ENCODE data around the gene CNFN. TPM values are rescaled to one million over a fixed set of nuclear protein-coding genes. Genes with fewer than 3 reads are reported as not detected.

The CNFN gene
- total and polyA plus RNA-seq, 10 of the 15 experiments (the other 5 are each of a cell fraction or from before 2014, with no cell fraction given): 0.60 TPM; not detected in 9

DNA sequence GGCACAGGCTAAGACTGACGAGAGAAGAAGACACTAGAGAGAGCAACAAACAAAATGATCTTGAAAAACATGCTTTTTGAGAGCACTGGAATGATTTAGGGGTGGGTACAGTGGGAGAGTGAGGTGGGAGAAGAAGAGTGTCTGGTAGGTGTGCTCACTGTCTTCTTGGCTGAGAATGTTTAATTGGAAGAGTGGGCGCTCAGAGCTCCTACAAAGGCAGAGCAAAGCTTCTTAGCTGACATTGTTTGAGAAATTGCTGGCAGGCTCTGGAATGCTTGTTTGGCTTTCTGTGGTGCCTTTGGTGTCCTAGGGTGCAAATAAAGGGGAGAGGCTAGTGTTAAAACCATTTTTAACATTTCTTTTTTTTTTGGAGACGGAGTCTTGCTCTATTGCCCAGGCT is 38.6 kb upstream of the CNFN start (continued):
- TF ChIP-seq FOS (IDR thresholded peaks at IDR 0.05; ENCODE audit: borderline replicate concordance, extremely low read depth, insufficient read length) (no peak), NBN (IDR thresholded peaks at IDR 0.05) (no peak), SRF (IDR thresholded peaks at IDR 0.05; ENCODE audit: low read depth in 2 of 2, low read length in 2 of 2) (no peak), POLR2A (IDR thresholded peaks at IDR 0.05; ENCODE audit: low read depth, low read length) (no peak), ETV6 (conservative IDR thresholded peaks at IDR 0.05 in 1 of 2, IDR thresholded peaks at IDR 0.05 in 1 of 2; ENCODE audit: borderline replicate concordance in 1 of 2, low read depth in 1 of 2) (no peak), PML (IDR thresholded peaks at IDR 0.05; ENCODE audit: low read length) (no peak), EED (IDR thresholded peaks at IDR 0.05; ENCODE audit: low read depth) (no peak)
- TF ChIP-seq, protein P1, sequence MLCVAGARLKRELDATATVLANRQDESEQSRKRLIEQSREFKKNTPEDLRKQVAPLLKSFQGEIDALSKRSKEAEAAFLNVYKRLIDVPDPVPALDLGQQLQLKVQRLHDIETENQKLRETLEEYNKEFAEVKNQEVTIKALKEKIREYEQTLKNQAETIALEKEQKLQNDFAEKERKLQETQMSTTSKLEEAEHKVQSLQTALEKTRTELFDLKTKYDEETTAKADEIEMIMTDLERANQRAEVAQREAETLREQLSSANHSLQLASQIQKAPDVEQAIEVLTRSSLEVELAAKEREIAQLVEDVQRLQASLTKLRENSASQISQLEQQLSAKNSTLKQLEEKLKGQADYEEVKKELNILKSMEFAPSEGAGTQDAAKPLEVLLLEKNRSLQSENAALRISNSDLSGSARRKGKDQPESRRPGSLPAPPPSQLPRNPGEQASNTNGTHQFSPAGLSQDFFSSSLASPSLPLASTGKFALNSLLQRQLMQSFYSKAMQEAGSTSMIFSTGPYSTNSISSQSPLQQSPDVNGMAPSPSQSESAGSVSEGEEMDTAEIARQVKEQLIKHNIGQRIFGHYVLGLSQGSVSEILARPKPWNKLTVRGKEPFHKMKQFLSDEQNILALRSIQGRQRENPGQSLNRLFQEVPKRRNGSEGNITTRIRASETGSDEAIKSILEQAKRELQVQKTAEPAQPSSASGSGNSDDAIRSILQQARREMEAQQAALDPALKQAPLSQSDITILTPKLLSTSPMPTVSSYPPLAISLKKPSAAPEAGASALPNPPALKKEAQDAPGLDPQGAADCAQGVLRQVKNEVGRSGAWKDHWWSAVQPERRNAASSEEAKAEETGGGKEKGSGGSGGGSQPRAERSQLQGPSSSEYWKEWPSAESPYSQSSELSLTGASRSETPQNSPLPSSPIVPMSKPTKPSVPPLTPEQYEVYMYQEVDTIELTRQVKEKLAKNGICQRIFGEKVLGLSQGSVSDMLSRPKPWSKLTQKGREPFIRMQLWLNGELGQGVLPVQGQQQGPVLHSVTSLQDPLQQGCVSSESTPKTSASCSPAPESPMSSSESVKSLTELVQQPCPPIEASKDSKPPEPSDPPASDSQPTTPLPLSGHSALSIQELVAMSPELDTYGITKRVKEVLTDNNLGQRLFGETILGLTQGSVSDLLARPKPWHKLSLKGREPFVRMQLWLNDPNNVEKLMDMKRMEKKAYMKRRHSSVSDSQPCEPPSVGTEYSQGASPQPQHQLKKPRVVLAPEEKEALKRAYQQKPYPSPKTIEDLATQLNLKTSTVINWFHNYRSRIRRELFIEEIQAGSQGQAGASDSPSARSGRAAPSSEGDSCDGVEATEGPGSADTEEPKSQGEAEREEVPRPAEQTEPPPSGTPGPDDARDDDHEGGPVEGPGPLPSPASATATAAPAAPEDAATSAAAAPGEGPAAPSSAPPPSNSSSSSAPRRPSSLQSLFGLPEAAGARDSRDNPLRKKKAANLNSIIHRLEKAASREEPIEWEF (IDR thresholded peaks at IDR 0.05; ENCODE audit: insufficient replicate concordance, low read depth, low read length): no peak

DNA sequence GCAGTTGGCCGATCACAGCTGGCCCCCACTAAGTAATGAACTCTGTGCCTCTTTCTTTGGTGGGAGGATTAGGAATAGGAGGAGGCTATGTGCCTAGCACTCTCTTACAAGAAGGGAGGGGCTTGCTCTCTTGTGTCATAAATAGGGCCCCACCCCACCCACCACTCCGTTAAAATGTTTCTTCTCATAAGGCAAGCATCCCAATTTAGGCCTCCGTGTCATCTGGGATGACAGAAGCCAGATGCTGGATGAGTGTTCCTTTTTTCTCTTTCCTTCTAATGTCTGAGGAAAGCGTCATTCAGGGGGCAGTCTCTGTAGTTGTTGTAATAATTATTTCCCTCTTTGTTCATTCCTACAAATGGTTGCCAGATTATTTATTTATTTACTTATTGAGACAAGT is 37.2 kb upstream of the CNFN start, which contains the start of gene LIPE:
LIPE (minus strand) TSS at position 76 of the 400 bp plus-strand sequence. CDS start 239 bp downstream, outside the sequence.
- ChIA-PET CTCF (no interaction called here), RAD21 (ENCODE audit: unreplicated experiment) (no interaction called here), POLR2A (no interaction called here), SMC1A (ENCODE audit: uncharacterized antibody, unreplicated experiment) (no interaction called here)
- H3K4me3 ChIP-seq: no peak within 1 kb of the TSS
- FAIRE-seq (no peak), ATAC-seq (no peak), DNase-seq (ENCODE audit: low read depth, low spot score) (no peak)
- intact Hi-C loops (cut with micrococcal nuclease; ENCODE audit: unreplicated experiment) (no loop called here), in situ Hi-C loops (cut with MboI) (no loop called here)
- BruUV-seq (replicated peaks): no TSS peak
- H3K79me2 ChIP-seq (ENCODE audit: control insufficient read depth, insufficient read depth, low read length): peaks cover 4% of the 10 kb centered on the region
- H3K27me3 ChIP-seq (replicated peaks in 1 of 2; ENCODE audit: control insufficient read depth in 2 of 2, insufficient read depth in 2 of 2, low read length in 1 of 2): no peaks in the 10 kb centered on the region
- no peak within 1 kb of the TSS for H3K4me2 ChIP-seq (ENCODE audit: control insufficient read depth, insufficient read depth)
- H3K36me3 ChIP-seq (ENCODE audit: control insufficient read depth in 2 of 2, insufficient read depth in 2 of 2, low read length in 1 of 2): no peaks in the 10 kb centered on the region
- 72% methylated on average over 4 of the region's 4 CpGs for WGBS (ENCODE audit: insufficient coverage, insufficient replicate concordance, low lambda C conversion rate, missing lambda C conversion rate)
- no peaks in the 10 kb centered on the region for H3K9me3 ChIP-seq (replicated peaks; ENCODE audit: control insufficient read depth, insufficient read depth, low read length)
- no peaks in the 10 kb centered on the region for H4K20me1 ChIP-seq (ENCODE audit: control insufficient read depth, insufficient read depth)
- H3K4me1 ChIP-seq (ENCODE audit: control insufficient read depth, insufficient read depth, low read length): peaks cover 2% of the 10 kb centered on the region
- H2AFZ ChIP-seq (ENCODE audit: control insufficient read depth, low read depth, low read length): no peak within 1 kb of the TSS
- H3K27ac ChIP-seq (ENCODE audit: control insufficient read depth, insufficient read depth): no peak within 1 kb of the TSS
- H3K9ac ChIP-seq (ENCODE audit: control insufficient read depth, insufficient read depth, low read length): no peak within 1 kb of the TSS
- TF ChIP-seq, protein P2, sequence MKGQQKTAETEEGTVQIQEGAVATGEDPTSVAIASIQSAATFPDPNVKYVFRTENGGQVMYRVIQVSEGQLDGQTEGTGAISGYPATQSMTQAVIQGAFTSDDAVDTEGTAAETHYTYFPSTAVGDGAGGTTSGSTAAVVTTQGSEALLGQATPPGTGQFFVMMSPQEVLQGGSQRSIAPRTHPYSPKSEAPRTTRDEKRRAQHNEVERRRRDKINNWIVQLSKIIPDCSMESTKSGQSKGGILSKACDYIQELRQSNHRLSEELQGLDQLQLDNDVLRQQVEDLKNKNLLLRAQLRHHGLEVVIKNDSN (IDR thresholded peaks at IDR 0.05; ENCODE audit: borderline replicate concordance, extremely low read length, insufficient read depth, low read depth, low read length): no peak
- TF ChIP-seq RAD21 (IDR thresholded peaks at IDR 0.05; ENCODE audit: insufficient read depth, low read depth, low read length): no peak
- no peak for TF ChIP-seq IKZF2 (IDR thresholded peaks at IDR 0.05)
- TF ChIP-seq SUZ12 (IDR thresholded peaks at IDR 0.05; ENCODE audit: unreplicated experiment): no peak
- TF ChIP-seq, protein P3, sequence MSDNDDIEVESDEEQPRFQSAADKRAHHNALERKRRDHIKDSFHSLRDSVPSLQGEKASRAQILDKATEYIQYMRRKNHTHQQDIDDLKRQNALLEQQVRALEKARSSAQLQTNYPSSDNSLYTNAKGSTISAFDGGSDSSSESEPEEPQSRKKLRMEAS (IDR thresholded peaks at IDR 0.05; ENCODE audit: low read depth, low read length): no peak
- no peak for TF ChIP-seq ESRRA (IDR thresholded peaks at IDR 0.05; ENCODE audit: low read length)
- no peak for TF ChIP-seq EP300 (IDR thresholded peaks at IDR 0.05; ENCODE audit: borderline replicate concordance in 1 of 2, control insufficient read depth in 1 of 2, low read depth in 2 of 2, low read length in 2 of 2)
- no peak for TF ChIP-seq GATAD2B (conservative IDR thresholded peaks at IDR 0.05; ENCODE audit: low read depth)

Data from GM12878 (cell line).